Fibroblast of lung (primary cell): ENCODE data around the gene USF1. TPM values are rescaled to one million over a fixed set of nuclear protein-coding genes. Genes with fewer than 3 reads are reported as not detected.
"Not testable (repeated sequence)": the region's sequence is repeated elsewhere in the genome, so short reads cannot be mapped to it uniquely, and the experiment has no call there.

Experiments
- DNase-seq, 2 donors: peaks; one replicate each; pipeline versions ENCODE4 v3.0.0 to v3.0.0-alpha.2; 2010; ENCODE audit warnings: low read depth in 2 of 2
- H2AFZ ChIP-seq: 2 replicates; pipeline ENCODE4 v1.5.1; 2012; ENCODE audit warnings: low read length, control low read depth, inconsistent platforms
- H3K27ac ChIP-seq: 2 replicates; pipeline ENCODE4 v1.5.1; 2011; ENCODE audit warnings: low read length, control low read depth; ENCODE audit not compliant: insufficient read depth
- H3K27me3 ChIP-seq: 2 replicates; pipeline ENCODE4 v1.5.1; 2011; ENCODE audit warnings: mild to moderate bottlenecking, low read length; ENCODE audit not compliant: control insufficient read depth, insufficient read depth
- H3K36me3 ChIP-seq: 2 replicates; pipeline ENCODE4 v1.5.1; 2011; ENCODE audit warnings: low read length; ENCODE audit not compliant: control insufficient read depth, insufficient read depth
- H3K4me1 ChIP-seq: 2 replicates; pipeline ENCODE4 v1.5.1; 2011; ENCODE audit warnings: low read length; ENCODE audit not compliant: control insufficient read depth, insufficient read depth; ENCODE audit errors: extremely low read depth
- H3K4me2 ChIP-seq: 2 replicates; pipeline ENCODE4 v1.5.1; 2011; ENCODE audit warnings: low read length, control low read depth; ENCODE audit not compliant: insufficient read depth; ENCODE audit errors: extremely low read depth
- H3K4me3 ChIP-seq, 4 experiments: fragments of 200-600 bp in 1 of 4; sonication (generic) in 1 of 4; replicated peaks in 1 of 4; 2 replicates each; pipeline ENCODE4 v1.5.1; 2011 to 2016; ENCODE audit warnings: low read length in 4 of 4, low read depth in 3 of 4, mild to moderate bottlenecking in 3 of 4, control low read depth in 2 of 4, inconsistent platforms in 1 of 4, mixed read lengths in 1 of 4; ENCODE audit not compliant: insufficient read depth in 1 of 4; ENCODE audit errors: control extremely low read depth in 1 of 4
- H3K79me2 ChIP-seq: 2 replicates; pipeline ENCODE4 v1.5.1; 2012; ENCODE audit warnings: mild to moderate bottlenecking, low read length, inconsistent platforms; ENCODE audit not compliant: control insufficient read depth, insufficient read depth
- H3K9ac ChIP-seq: 2 replicates; pipeline ENCODE4 v1.5.1; 2011; ENCODE audit warnings: mild to moderate bottlenecking, low read length, control low read depth; ENCODE audit not compliant: insufficient read depth
- H3K9me3 ChIP-seq: 2 replicates; pipeline ENCODE4 v1.5.1; 2012; ENCODE audit warnings: low read depth, low read length; ENCODE audit not compliant: control insufficient read depth, insufficient read depth
- H4K20me1 ChIP-seq: 2 replicates; pipeline ENCODE4 v1.5.1; 2011; ENCODE audit warnings: low read length; ENCODE audit not compliant: control insufficient read depth, insufficient read depth; ENCODE audit errors: extremely low read depth
- EZH2 ChIP-seq: IDR thresholded peaks from 2 replicates; pipeline ENCODE4 v1.5.1; 2012; ENCODE audit warnings: low read length, control low read depth, mild to moderate bottlenecking; ENCODE audit errors: missing control alignments
- polyA plus RNA-seq, 2 donors: library from polyadenylated mRNA; depleted of rRNA in 1 of 2; stranded (reverse) in 1 of 2; unstranded in 1 of 2; fragments of >200 nt; gene quantifications; 2 replicates each; pipeline ENCODE4 v1.2.1, GENCODE V29; 2011 to 2012; ENCODE audit warnings: missing spikeins in 1 of 2
- total RNA-seq: library from RNA; depleted of rRNA; stranded (reverse); fragments of >200 nt; gene quantifications from 2 replicates; pipeline ENCODE4 v1.2.1, GENCODE V29; 2014
- TF ChIP-seq, protein P1 (sequence below), 2 donors: IDR thresholded peaks in 1 of 2; conservative IDR thresholded peaks in 1 of 2; 1 replicate in 1 of 2; 2 replicates in 1 of 2; pipeline ENCODE4 v1.5.1; 2011 to 2012; ENCODE audit warnings: low read length in 2 of 2, control low read depth in 1 of 2, inconsistent platforms in 1 of 2, low read depth in 1 of 2, mild to moderate bottlenecking in 1 of 2

The USF1 gene
- total and polyA plus RNA-seq, 2 donors (not counting 1 experiment from before 2014, with no cell fraction given) = 23.9 to 80.1 TPM

DNA sequence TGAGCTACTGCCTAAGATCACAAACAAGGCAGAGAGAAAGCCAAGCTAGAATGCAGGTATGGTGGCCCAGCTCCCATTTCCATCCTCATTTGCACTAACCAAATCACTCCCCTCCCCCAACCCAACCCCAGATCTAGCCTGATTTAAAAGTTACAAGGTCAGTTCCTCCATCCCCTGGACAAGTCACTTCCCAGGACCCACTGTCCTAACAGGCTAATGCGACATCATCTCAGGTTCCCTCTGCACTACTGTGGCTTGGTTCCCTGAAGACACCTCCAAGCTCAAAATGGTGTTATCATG lies 27.2 kb downstream of the USF1 start:
- Histone ChIP-seq H3K4me1 (peaks cover 6% of the 10 kb centered on the region), H3K27ac (no peak overlapping the region), H3K9me3 (no peaks in the 10 kb centered on the region), H3K4me2 (no peak overlapping the region), H3K79me2 (no peaks in the 10 kb centered on the region), H3K36me3 (no peaks in the 10 kb centered on the region), H4K20me1 (no peaks in the 10 kb centered on the region), H3K27me3 (peaks cover 26% of the 10 kb centered on the region), H3K9ac (no peak overlapping the region), H2AFZ (no peak overlapping the region), H3K4me3 (no peak overlapping the region)
- TF ChIP-seq EZH2 = no peak
- TF ChIP-seq, protein P1, sequence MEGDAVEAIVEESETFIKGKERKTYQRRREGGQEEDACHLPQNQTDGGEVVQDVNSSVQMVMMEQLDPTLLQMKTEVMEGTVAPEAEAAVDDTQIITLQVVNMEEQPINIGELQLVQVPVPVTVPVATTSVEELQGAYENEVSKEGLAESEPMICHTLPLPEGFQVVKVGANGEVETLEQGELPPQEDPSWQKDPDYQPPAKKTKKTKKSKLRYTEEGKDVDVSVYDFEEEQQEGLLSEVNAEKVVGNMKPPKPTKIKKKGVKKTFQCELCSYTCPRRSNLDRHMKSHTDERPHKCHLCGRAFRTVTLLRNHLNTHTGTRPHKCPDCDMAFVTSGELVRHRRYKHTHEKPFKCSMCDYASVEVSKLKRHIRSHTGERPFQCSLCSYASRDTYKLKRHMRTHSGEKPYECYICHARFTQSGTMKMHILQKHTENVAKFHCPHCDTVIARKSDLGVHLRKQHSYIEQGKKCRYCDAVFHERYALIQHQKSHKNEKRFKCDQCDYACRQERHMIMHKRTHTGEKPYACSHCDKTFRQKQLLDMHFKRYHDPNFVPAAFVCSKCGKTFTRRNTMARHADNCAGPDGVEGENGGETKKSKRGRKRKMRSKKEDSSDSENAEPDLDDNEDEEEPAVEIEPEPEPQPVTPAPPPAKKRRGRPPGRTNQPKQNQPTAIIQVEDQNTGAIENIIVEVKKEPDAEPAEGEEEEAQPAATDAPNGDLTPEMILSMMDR (conservative IDR thresholded peaks at IDR 0.05 in 1 of 2, IDR thresholded peaks at IDR 0.05 in 1 of 2; ENCODE audit: low read depth in 1 of 2, low read length in 2 of 2) = no peak
- no peak for DNase-seq

DNA sequence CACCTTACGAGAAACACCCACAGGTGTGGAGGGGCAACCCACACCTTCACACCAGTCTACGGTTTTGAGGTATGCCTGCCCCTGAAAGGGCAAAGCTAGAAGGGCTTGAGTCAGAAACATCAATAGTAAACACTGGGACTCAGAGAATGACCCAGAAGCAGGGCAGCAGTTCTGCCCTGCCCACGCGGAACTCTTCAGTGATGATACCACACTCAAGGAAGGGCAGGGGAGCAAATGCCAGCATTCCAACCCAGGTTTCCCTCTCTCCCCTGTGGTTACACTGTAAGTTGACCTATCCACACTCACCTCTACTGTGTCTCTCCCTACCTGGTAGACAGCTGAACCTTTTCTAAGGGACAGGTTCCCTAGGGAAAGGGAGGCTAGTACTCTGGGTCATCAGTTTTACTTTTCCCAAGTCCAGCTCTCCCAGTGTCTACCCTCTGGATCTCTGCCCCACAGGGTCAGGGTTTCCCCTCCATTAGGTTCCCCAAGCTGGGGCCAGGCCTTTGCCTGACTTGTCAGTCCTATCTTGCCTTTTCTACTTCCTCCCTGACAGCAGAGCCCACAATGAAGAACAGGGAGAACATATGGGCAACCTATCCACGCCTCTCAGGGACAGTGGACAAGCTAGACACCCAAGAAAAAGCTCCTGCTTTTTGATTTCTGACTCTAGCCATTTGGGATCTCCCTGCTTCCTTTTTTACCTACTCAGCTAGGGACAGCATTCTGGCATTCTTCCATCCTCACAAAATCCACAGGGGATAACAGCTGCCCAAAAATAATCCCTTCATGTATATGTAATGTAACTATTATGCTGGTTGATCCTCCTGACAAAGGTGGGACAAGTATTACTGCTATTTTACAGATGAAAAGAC lies 27.8 kb downstream of the USF1 start:
- TF ChIP-seq EZH2 = no peak
- TF ChIP-seq, protein P1 (conservative IDR thresholded peaks at IDR 0.05 in 1 of 2, IDR thresholded peaks at IDR 0.05 in 1 of 2; ENCODE audit: low read depth in 1 of 2, low read length in 2 of 2) = no peak
- no peak overlapping the region for H3K4me3 ChIP-seq
- H3K27me3 ChIP-seq = peaks cover 26% of the 10 kb centered on the region
- no peak overlapping the region for H3K4me2 ChIP-seq
- peaks cover 6% of the 10 kb centered on the region for H3K4me1 ChIP-seq
- no peak overlapping the region for H2AFZ ChIP-seq
- no peak overlapping the region for H3K9ac ChIP-seq
- H3K79me2 ChIP-seq = no peaks in the 10 kb centered on the region
- H3K9me3 ChIP-seq = no peaks in the 10 kb centered on the region
- no peaks in the 10 kb centered on the region for H4K20me1 ChIP-seq
- no peak for DNase-seq
- H3K27ac ChIP-seq = no peak overlapping the region
- no peaks in the 10 kb centered on the region for H3K36me3 ChIP-seq

DNA sequence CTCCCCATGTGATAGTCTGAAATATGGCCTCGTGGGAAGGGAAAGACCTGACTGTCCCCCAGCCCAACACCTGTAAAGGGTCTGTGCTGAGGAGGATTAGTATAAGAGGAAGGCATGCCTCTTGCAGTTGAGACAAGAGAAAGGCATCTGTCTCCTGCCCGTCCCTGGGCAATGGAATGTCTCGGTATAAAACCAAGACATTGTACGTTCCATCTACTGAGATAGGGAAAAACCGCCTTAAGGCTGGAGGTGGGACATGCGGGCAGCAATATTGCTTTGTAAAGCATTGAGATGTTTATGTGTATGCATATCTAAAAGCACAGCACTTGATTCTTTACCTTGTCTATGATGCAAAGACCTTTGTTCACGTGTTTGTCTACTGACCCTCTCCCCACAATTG lies 28.6 kb downstream of the USF1 start:
- not testable (repeated sequence) for DNase-seq, H3K4me3 ChIP-seq, H3K4me1 ChIP-seq, H3K9ac ChIP-seq, H3K9me3 ChIP-seq, H3K27ac ChIP-seq, H3K36me3 ChIP-seq, H4K20me1 ChIP-seq, H2AFZ ChIP-seq, H3K4me2 ChIP-seq, H3K79me2 ChIP-seq
- H3K27me3 ChIP-seq = peaks cover 26% of the 10 kb centered on the region

DNA sequence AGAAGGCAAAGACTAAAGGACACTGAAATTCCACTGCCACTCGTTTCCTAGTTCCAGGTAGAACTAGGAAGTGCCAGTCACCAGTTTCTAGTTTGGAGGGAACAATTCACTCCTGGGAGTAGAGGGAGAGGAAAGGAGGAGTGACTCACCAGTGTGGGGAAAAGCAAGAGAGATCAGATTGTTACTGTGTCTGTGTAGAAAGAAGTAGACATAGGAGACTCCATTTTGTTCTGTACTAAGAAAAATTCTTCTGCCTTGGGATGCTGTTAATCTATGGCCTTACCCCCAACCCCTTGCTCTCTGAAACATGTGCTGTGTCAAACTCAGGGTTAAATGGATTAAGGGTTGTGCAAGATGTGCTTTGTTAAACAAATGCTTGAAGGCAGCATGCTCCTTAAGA lies 29.1 kb downstream of the USF1 start:
- H3K27ac ChIP-seq, H2AFZ ChIP-seq, H3K4me3 ChIP-seq, H3K79me2 ChIP-seq, H3K4me1 ChIP-seq, H3K9me3 ChIP-seq, H4K20me1 ChIP-seq, DNase-seq, H3K4me2 ChIP-seq, H3K9ac ChIP-seq, H3K36me3 ChIP-seq: not testable (repeated sequence)
- peaks cover 22% of the 10 kb centered on the region for H3K27me3 ChIP-seq
